ENCODE measurements around the gene CFAP74. TPM values are rescaled to one million over a fixed set of nuclear protein-coding genes. Genes with fewer than 3 reads are reported as not detected.

The CFAP74 gene
- total RNA-seq, 2 donors from 2014 or later, result not detected

- H3K9me3 ChIP-seq, result no peaks in the 10 kb centered on the region
- ATAC-seq (ENCODE audit: insufficient number of reproducible peaks, low FRiP score, low read depth) (no peak), DNase-seq (ENCODE audit: low spot score) (no peak)
- H3K36me3 ChIP-seq, result peaks cover 4% of the 10 kb centered on the region
- H3K4me3 ChIP-seq, result no peak overlapping the region
- peaks cover 28 to 78% of the 10 kb centered on the region in 2 donors for H3K4me1 ChIP-seq (ENCODE audit: control insufficient read depth in 1 of 2, low read depth in 2 of 2)
- H3K27me3 ChIP-seq (replicated peaks; ENCODE audit: insufficient read depth), result no peaks in the 10 kb centered on the region
- TF ChIP-seq, protein P1, sequence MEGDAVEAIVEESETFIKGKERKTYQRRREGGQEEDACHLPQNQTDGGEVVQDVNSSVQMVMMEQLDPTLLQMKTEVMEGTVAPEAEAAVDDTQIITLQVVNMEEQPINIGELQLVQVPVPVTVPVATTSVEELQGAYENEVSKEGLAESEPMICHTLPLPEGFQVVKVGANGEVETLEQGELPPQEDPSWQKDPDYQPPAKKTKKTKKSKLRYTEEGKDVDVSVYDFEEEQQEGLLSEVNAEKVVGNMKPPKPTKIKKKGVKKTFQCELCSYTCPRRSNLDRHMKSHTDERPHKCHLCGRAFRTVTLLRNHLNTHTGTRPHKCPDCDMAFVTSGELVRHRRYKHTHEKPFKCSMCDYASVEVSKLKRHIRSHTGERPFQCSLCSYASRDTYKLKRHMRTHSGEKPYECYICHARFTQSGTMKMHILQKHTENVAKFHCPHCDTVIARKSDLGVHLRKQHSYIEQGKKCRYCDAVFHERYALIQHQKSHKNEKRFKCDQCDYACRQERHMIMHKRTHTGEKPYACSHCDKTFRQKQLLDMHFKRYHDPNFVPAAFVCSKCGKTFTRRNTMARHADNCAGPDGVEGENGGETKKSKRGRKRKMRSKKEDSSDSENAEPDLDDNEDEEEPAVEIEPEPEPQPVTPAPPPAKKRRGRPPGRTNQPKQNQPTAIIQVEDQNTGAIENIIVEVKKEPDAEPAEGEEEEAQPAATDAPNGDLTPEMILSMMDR (IDR thresholded peaks at IDR 0.05), result no peak
- no peak overlapping the region for H3K27ac ChIP-seq
These were observed 130.4 kb downstream of the CFAP74 start for GRCh38 chr1:1873186-1873585.

DNA sequence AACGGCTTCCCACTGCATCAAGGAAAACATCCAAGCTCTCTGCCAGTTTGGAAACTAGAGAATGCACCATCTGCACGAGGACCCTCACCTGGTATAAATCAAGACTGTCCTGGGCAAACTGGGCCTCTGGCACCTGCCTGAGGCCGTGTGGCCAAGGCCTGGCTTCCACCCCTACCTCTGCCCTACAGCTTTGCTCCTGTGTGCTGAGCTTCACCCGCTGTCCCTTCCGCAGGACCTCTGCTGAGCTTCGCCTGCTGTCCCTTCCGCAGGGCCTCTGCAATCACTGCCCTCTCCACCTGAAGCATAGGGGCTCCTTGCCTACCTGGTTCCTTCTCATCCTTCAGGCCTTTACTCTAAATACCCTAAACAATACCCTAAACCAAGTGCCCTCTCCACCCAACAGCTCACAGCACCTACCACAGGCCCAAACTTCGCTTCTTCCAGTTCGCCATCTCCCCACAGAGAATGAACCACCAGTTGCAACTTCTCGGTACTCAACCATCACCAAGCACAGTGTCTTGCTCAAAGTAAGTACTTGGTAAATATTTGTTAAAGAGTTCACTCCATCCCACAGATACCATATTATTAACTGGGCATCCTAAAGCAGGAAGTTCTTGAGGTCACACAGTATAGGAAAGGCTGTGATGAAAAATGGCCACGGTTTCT is 131.1 kb downstream of the CFAP74 start:
- DNase-seq (ENCODE audit: low spot score), result no peak
- no peak for ATAC-seq (ENCODE audit: insufficient number of reproducible peaks, low FRiP score, low read depth)
- peaks cover 4% of the 10 kb centered on the region for H3K36me3 ChIP-seq
- H3K27me3 ChIP-seq (replicated peaks; ENCODE audit: insufficient read depth), result no peaks in the 10 kb centered on the region
- no peaks in the 10 kb centered on the region for H3K9me3 ChIP-seq
- H3K4me1 ChIP-seq (ENCODE audit: control insufficient read depth in 1 of 2, low read depth in 2 of 2), result peaks cover 25 to 71% of the 10 kb centered on the region in 2 donors
- no peak overlapping the region for H3K27ac ChIP-seq
- TF ChIP-seq, protein P1 (IDR thresholded peaks at IDR 0.05), result no peak
- no peak overlapping the region for H3K4me3 ChIP-seq

Other genes starting within 250 kb of the CFAP74 start
- gene NADK, start 225.3 kb downstream of the CFAP74 start, total RNA-seq, result 100 to 1,000 TPM in 1 of 2 donors, 10 to 100 TPM in 1; 91.9 to 110 TPM
- 100 to 1,000 TPM; 169 to 200 TPM for gene GNB1, start 112.7 kb downstream of the CFAP74 start, total RNA-seq
- gene CALML6, start 88.5 kb downstream of the CFAP74 start, total RNA-seq, result not detected
- gene TMEM52, start 84.5 kb downstream of the CFAP74 start, total RNA-seq, result not detected
- gene GABRD, start 15.6 kb upstream of the CFAP74 start, total RNA-seq, result not detected
- under 1 TPM in 1 of 2 donors, not detected in 1; 0.68 TPM for gene PRKCZ, start 46.6 kb upstream of the CFAP74 start, total RNA-seq
- 10 to 100 TPM; 29.1 to 52.6 TPM for gene FAAP20, start 191.0 kb upstream of the CFAP74 start, total RNA-seq
- gene SKI, start 224.5 kb upstream of the CFAP74 start, total RNA-seq, result 100 to 1,000 TPM; 135 to 138 TPM

Measured in thoracic aorta (tissue), 2 donors.